ENCODE data around the gene TMEM187.

TMEM187 gene

GRCh38 chrX:154006947-154007346, 34.4 kb downstream of the TMEM187 start:
- no peak for FAIRE-seq

GRCh38 chrX:154008521-154008920, 36.0 kb downstream of the TMEM187 start:
- FAIRE-seq = no peak

- FAIRE-seq = no peak
Observed at GRCh38 chrX:154010330-154011087, 38.0 kb downstream of the TMEM187 start.

GRCh38 chrX:154011376-154012335, 39.1 kb downstream of the TMEM187 start:
- no peak for FAIRE-seq

- FAIRE-seq = no peak
Observed at GRCh38 chrX:154012336-154012991, 39.9 kb downstream of the TMEM187 start.

- no peak for FAIRE-seq
Observed at GRCh38 chrX:154013001-154013421, 40.5 kb downstream of the TMEM187 start.

- FAIRE-seq = no peak
Observed at GRCh38 chrX:154013614-154014360, 41.2 kb downstream of the TMEM187 start.

- no peak for FAIRE-seq
Observed at GRCh38 chrX:154014429-154015380, 42.2 kb downstream of the TMEM187 start.

GRCh38 chrX:154015581-154016264, 43.2 kb downstream of the TMEM187 start:
- FAIRE-seq = no peak

- FAIRE-seq = no peak
Observed at GRCh38 chrX:154016366-154017076, 44.0 kb downstream of the TMEM187 start.

GRCh38 chrX:154017766-154018517, 45.4 kb downstream of the TMEM187 start:
- FAIRE-seq = no peak

- FAIRE-seq = no peak
Observed at GRCh38 chrX:154018518-154019060, 46.0 kb downstream of the TMEM187 start.

GRCh38 chrX:154019061-154019621, 46.6 kb downstream of the TMEM187 start:
- FAIRE-seq = no peak

GRCh38 chrX:154019633-154020528, 47.3 kb downstream of the TMEM187 start, which contains the start of gene IRAK1:
IRAK1 (minus strand) TSS chrX:154019902; CDS start chrX:154019812, 90 bp downstream.
- FAIRE-seq = no peak

- no peak for FAIRE-seq
Observed at GRCh38 chrX:154020536-154021115, 48.1 kb downstream of the TMEM187 start.

- no peak for FAIRE-seq
Observed at GRCh38 chrX:154021131-154021611, 48.6 kb downstream of the TMEM187 start.

- FAIRE-seq = no peak
Observed at GRCh38 chrX:154022108-154022507, 49.6 kb downstream of the TMEM187 start.
